ENCODE results near the gene RASGEF1C.

Gene RASGEF1C

GRCh38 chr5:180139731-180140055 lies 69.3 kb downstream of the RASGEF1C start:
- no peak for TF ChIP-seq CTCF (IDR thresholded peaks at IDR 0.05; ENCODE audit: low read depth, low read length)
- H3K4me3 ChIP-seq (ENCODE audit: low read depth, low read length) = no peak overlapping the region

GRCh38 chr5:180138976-180139730 lies 69.9 kb downstream of the RASGEF1C start:
- no peak for TF ChIP-seq CTCF (IDR thresholded peaks at IDR 0.05; ENCODE audit: low read depth, low read length)
- H3K4me3 ChIP-seq (ENCODE audit: low read depth, low read length) = no peak overlapping the region

- no peak for TF ChIP-seq CTCF (IDR thresholded peaks at IDR 0.05; ENCODE audit: low read depth, low read length)
- no peak overlapping the region for H3K4me3 ChIP-seq (ENCODE audit: low read depth, low read length)
Observed at GRCh38 chr5:180138214-180138975, 70.6 kb downstream of the RASGEF1C start.

GRCh38 chr5:180137401-180138213 lies 71.4 kb downstream of the RASGEF1C start:
- no peak for TF ChIP-seq CTCF (IDR thresholded peaks at IDR 0.05; ENCODE audit: low read depth, low read length)
- H3K4me3 ChIP-seq (ENCODE audit: low read depth, low read length) = no peak overlapping the region

- H3K4me3 ChIP-seq (ENCODE audit: low read depth, low read length) = no peak overlapping the region
- TF ChIP-seq CTCF (IDR thresholded peaks at IDR 0.05; ENCODE audit: low read depth, low read length) = no peak
Observed at GRCh38 chr5:180136630-180137381, 72.2 kb downstream of the RASGEF1C start.

- no peak overlapping the region for H3K4me3 ChIP-seq (ENCODE audit: low read depth, low read length)
- no peak for TF ChIP-seq CTCF (IDR thresholded peaks at IDR 0.05; ENCODE audit: low read depth, low read length)
Observed at GRCh38 chr5:180135967-180136629, 72.9 kb downstream of the RASGEF1C start.
